ENCODE results near the gene HOXB8. TPM values are rescaled to one million over a fixed set of nuclear protein-coding genes. Genes with fewer than 3 reads are reported as not detected.

The HOXB8 gene
- total and polyA plus RNA-seq, 8 donors = 0.09 to 0.15 (median 0.12) TPM; not detected in 5

GRCh38 chr17:48563385-48563838 lies 51.7 kb downstream of the HOXB8 start:
- Histone ChIP-seq H3K36me3 (no peaks in the 10 kb centered on the region), H3K4me1 (no peaks in the 10 kb centered on the region), H3K27me3 (peaks cover 0 to 20% (median 0%) of the 10 kb centered on the region in 4 donors), H3K27ac (no peak overlapping the region), H3K4me3 (no peak overlapping the region), H3K9me3 (no peaks in the 10 kb centered on the region)
- no peak for ATAC-seq
- intact Hi-C loops (cut with DNase I) = no loop called here
- no peak for FAIRE-seq
- TF ChIP-seq, protein P1, sequence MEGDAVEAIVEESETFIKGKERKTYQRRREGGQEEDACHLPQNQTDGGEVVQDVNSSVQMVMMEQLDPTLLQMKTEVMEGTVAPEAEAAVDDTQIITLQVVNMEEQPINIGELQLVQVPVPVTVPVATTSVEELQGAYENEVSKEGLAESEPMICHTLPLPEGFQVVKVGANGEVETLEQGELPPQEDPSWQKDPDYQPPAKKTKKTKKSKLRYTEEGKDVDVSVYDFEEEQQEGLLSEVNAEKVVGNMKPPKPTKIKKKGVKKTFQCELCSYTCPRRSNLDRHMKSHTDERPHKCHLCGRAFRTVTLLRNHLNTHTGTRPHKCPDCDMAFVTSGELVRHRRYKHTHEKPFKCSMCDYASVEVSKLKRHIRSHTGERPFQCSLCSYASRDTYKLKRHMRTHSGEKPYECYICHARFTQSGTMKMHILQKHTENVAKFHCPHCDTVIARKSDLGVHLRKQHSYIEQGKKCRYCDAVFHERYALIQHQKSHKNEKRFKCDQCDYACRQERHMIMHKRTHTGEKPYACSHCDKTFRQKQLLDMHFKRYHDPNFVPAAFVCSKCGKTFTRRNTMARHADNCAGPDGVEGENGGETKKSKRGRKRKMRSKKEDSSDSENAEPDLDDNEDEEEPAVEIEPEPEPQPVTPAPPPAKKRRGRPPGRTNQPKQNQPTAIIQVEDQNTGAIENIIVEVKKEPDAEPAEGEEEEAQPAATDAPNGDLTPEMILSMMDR (IDR thresholded peaks at IDR 0.05) = no peak
- DNase-seq = no peak
- 46 to 56% methylated on average over 6 of the region's 6 CpGs for WGBS, 2 donors

DNA sequence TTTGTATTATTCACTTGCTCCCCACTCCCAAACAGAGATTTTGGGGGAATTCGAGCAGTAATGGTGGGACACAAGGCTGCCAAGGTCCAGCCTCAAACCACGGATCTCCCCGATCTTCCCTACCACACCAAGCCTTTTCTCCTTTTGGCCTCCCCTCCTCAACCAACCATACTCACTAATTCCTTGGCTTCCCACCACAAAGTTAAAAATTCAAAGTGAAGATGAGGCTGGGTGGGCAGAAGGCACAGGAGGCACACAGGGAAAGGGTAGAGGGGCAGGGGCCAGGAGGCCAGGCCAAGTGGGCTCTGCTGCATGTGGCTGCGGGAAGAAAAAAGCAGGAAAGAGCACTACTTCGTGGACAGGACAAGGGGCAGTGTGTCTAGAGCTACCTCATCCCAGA lies 52.2 kb downstream of the HOXB8 start:
- no peak overlapping the region for H3K4me3 ChIP-seq
- peaks cover 0 to 15% (median 0%) of the 10 kb centered on the region in 4 donors for H3K27me3 ChIP-seq

More for the DNA sequence above, 52.2 kb downstream of the HOXB8 start:
- no peak for FAIRE-seq
- TF ChIP-seq, protein P1 (IDR thresholded peaks at IDR 0.05) = no peak
- Histone ChIP-seq H3K36me3 (no peaks in the 10 kb centered on the region), H3K27ac (no peak overlapping the region), H3K4me1 (no peaks in the 10 kb centered on the region), H3K9me3 (no peaks in the 10 kb centered on the region)
- intact Hi-C loops (cut with DNase I) = no loop called here
- no peak for DNase-seq
- ATAC-seq = no peak
- 42 to 45% methylated on average over 5 of the region's 5 CpGs for WGBS, 2 donors

Small RNA genes lying within 50 kb of the gene (microRNA-seq; reads per million reads assigned to microRNA genes)
- gene MIR196A1 = 0 to 0.29 reads per million in 2 donors

Other genes starting within 250 kb of the HOXB8 start
- gene SKAP1, start 185.1 kb downstream of the HOXB8 start, total RNA-seq = 1 to 10 TPM in 5 of 6 donors, under 1 TPM in 1; 0.92 to 5.2 (median 2.8) TPM
- 1 to 10 TPM; 2.9 to 3.2 TPM for gene SKAP1, start 185.1 kb downstream of the HOXB8 start, polyA plus RNA-seq
- not detected for gene HOXB1, start 84.3 kb downstream of the HOXB8 start, total RNA-seq
- not detected for gene HOXB1, start 84.3 kb downstream of the HOXB8 start, polyA plus RNA-seq
- gene HOXB2, start 70.2 kb downstream of the HOXB8 start, total RNA-seq = 1 to 10 TPM in 3 of 6 donors, under 1 TPM in 3; 0.39 to 5.1 (median 1.3) TPM
- 1 to 10 TPM; 2.2 to 4.6 TPM for gene HOXB2, start 70.2 kb downstream of the HOXB8 start, polyA plus RNA-seq
- 1 to 10 TPM in 1 of 6 donors, under 1 TPM in 5; 0.22 to 2.5 (median 0.57) TPM for gene HOXB4, start 36.9 kb downstream of the HOXB8 start, total RNA-seq
- gene HOXB4, start 36.9 kb downstream of the HOXB8 start, polyA plus RNA-seq = under 1 TPM; 0.89 to 0.91 TPM
- gene HOXB3, start 25.1 kb downstream of the HOXB8 start, total RNA-seq = 1 to 10 TPM; 1.1 to 5.6 (median 1.6) TPM
- 1 to 10 TPM; 3.3 to 5.6 TPM for gene HOXB3, start 25.1 kb downstream of the HOXB8 start, polyA plus RNA-seq
- gene HOXB5, start 21.5 kb downstream of the HOXB8 start, total RNA-seq = under 1 TPM; 0.19 to 0.90 (median 0.26) TPM
- 1 to 10 TPM in 1 of 2 donors, under 1 TPM in 1; 0.80 to 1.0 TPM for gene HOXB5, start 21.5 kb downstream of the HOXB8 start, polyA plus RNA-seq
- 1 to 10 TPM in 1 of 6 donors, under 1 TPM in 5; 0.12 to 1.2 (median 0.42) TPM for gene HOXB6, start 10.3 kb downstream of the HOXB8 start, total RNA-seq
- 1 to 10 TPM; 1.8 TPM for gene HOXB6, start 10.3 kb downstream of the HOXB8 start, polyA plus RNA-seq
- under 1 TPM in 4 of 6 donors, not detected in 2; 0.35 to 0.94 (median 0.41) TPM for gene HOXB7, start 4.3 kb downstream of the HOXB8 start, total RNA-seq
- gene HOXB7, start 4.3 kb downstream of the HOXB8 start, polyA plus RNA-seq = 1 to 10 TPM; 1.1 to 1.3 TPM
- gene HOXB9, start 11.1 kb upstream of the HOXB8 start, total RNA-seq = under 1 TPM in 1 of 6 donors, not detected in 5; 0.25 TPM
- gene HOXB9, start 11.1 kb upstream of the HOXB8 start, polyA plus RNA-seq = not detected
- gene PRAC1, start 107.2 kb upstream of the HOXB8 start, total RNA-seq = not detected
- not detected for gene PRAC1, start 107.2 kb upstream of the HOXB8 start, polyA plus RNA-seq
- gene PRAC2, start 107.9 kb upstream of the HOXB8 start, total RNA-seq = not detected
- not detected for gene PRAC2, start 107.9 kb upstream of the HOXB8 start, polyA plus RNA-seq
- gene HOXB13, start 113.5 kb upstream of the HOXB8 start, total RNA-seq = under 1 TPM in 1 of 6 donors, not detected in 5; 0.06 TPM
- not detected for gene HOXB13, start 113.5 kb upstream of the HOXB8 start, polyA plus RNA-seq
- under 1 TPM; 0.40 to 0.98 (median 0.67) TPM for gene TTLL6, start 201.9 kb upstream of the HOXB8 start, total RNA-seq
- 1 to 10 TPM; 1.9 to 6.0 TPM for gene TTLL6, start 201.9 kb upstream of the HOXB8 start, polyA plus RNA-seq
- 10 to 100 TPM; 45.2 to 66.0 (median 57.4) TPM for gene CALCOCO2, start 215.7 kb upstream of the HOXB8 start, total RNA-seq
- 10 to 100 TPM; 31.2 to 63.9 TPM for gene CALCOCO2, start 215.7 kb upstream of the HOXB8 start, polyA plus RNA-seq

All from pancreas (tissue), 10 donors.